ENCODE results near the gene HAUS5.

DNA sequence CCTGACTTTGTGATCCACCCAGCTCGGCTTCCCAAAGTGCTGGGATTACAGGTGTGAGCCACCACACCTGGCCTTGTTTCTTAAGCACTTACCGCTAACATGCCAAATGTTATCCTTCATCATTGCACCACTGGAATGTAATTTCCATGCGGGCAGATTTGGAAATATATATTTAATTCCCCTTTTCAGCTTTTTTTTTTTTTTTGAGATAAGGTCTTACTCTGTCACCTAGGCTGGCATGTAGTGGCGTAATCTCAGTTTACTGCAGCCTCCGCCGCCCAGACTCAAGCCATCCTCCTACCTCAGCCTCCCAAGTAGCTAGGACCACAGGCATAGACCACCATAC lies 49.4 kb downstream of the HAUS5 start:
- TF ChIP-seq POLR2A (IDR thresholded peaks at IDR 0.05) (no peak), CTCF (IDR thresholded peaks at IDR 0.05) (no peak)

Data from body of pancreas (tissue), 4 donors.